ENCODE results near the gene ACTR3C.

ACTR3C gene

GRCh38 chr7:150359622-150360362 lies 36.4 kb upstream of the ACTR3C start:
- no peak for DNase-seq (ENCODE audit: low spot score)

GRCh38 chr7:150358988-150359621 lies 35.8 kb upstream of the ACTR3C start:
- DNase-seq (ENCODE audit: low spot score): no peak

GRCh38 chr7:150358433-150358832 lies 35.1 kb upstream of the ACTR3C start:
- DNase-seq (ENCODE audit: low spot score): no peak

- no peak for DNase-seq (ENCODE audit: low spot score)
Measured at GRCh38 chr7:150357771-150358427, 34.6 kb upstream of the ACTR3C start.

GRCh38 chr7:150357270-150357669 lies 33.9 kb upstream of the ACTR3C start:
- no peak for DNase-seq (ENCODE audit: low spot score)

- DNase-seq (ENCODE audit: low spot score): no peak
Measured at GRCh38 chr7:150356265-150356897, 33.0 kb upstream of the ACTR3C start.

- no peak for DNase-seq (ENCODE audit: low spot score)
Measured at GRCh38 chr7:150355666-150356059, 32.3 kb upstream of the ACTR3C start.

GRCh38 chr7:150351587-150352194 lies 28.3 kb upstream of the ACTR3C start:
- DNase-seq (ENCODE audit: low spot score): no peak

- DNase-seq (ENCODE audit: low spot score): no peak
Measured at GRCh38 chr7:150346922-150347321, 23.6 kb upstream of the ACTR3C start.

GRCh38 chr7:150345012-150345411 lies 21.7 kb upstream of the ACTR3C start:
- no peak for DNase-seq (ENCODE audit: low spot score)

- DNase-seq (ENCODE audit: low spot score): no peak
Measured at GRCh38 chr7:150344299-150344698, 21.0 kb upstream of the ACTR3C start.

- DNase-seq (ENCODE audit: low spot score): no peak
Measured at GRCh38 chr7:150343225-150343624, 19.9 kb upstream of the ACTR3C start.

GRCh38 chr7:150342121-150342408 lies 18.7 kb upstream of the ACTR3C start:
- DNase-seq (ENCODE audit: low spot score): no peak

- DNase-seq (ENCODE audit: low spot score): no peak
Measured at GRCh38 chr7:150341263-150342120, 18.1 kb upstream of the ACTR3C start, which contains the start of gene RARRES2. Gene RARRES2 (minus strand): TSS chr7:150341629. CDS start chr7:150340609, 1,020 bp downstream.

GRCh38 chr7:150340875-150341262 lies 17.5 kb upstream of the ACTR3C start:
- DNase-seq (ENCODE audit: low spot score): no peak

GRCh38 chr7:150340024-150340749 lies 16.8 kb upstream of the ACTR3C start:
- DNase-seq (ENCODE audit: low spot score): no peak

- no peak for DNase-seq (ENCODE audit: low spot score)
Measured at GRCh38 chr7:150339409-150339809, 16.1 kb upstream of the ACTR3C start.

- no peak for DNase-seq (ENCODE audit: low spot score)
Measured at GRCh38 chr7:150338166-150338829, 15.0 kb upstream of the ACTR3C start.

GRCh38 chr7:150337659-150338081 lies 14.3 kb upstream of the ACTR3C start:
- no peak for DNase-seq (ENCODE audit: low spot score)

GRCh38 chr7:150337179-150337578 lies 13.8 kb upstream of the ACTR3C start:
- DNase-seq (ENCODE audit: low spot score): no peak
